Measurements from ENCODE around the gene TEX264. TPM values are rescaled to one million over a fixed set of nuclear protein-coding genes. Genes with fewer than 3 reads are reported as not detected.

Gene TEX264
- total and polyA plus RNA-seq, 2 experiments from 2014 or later: 59.6 to 98.7 TPM

DNA sequence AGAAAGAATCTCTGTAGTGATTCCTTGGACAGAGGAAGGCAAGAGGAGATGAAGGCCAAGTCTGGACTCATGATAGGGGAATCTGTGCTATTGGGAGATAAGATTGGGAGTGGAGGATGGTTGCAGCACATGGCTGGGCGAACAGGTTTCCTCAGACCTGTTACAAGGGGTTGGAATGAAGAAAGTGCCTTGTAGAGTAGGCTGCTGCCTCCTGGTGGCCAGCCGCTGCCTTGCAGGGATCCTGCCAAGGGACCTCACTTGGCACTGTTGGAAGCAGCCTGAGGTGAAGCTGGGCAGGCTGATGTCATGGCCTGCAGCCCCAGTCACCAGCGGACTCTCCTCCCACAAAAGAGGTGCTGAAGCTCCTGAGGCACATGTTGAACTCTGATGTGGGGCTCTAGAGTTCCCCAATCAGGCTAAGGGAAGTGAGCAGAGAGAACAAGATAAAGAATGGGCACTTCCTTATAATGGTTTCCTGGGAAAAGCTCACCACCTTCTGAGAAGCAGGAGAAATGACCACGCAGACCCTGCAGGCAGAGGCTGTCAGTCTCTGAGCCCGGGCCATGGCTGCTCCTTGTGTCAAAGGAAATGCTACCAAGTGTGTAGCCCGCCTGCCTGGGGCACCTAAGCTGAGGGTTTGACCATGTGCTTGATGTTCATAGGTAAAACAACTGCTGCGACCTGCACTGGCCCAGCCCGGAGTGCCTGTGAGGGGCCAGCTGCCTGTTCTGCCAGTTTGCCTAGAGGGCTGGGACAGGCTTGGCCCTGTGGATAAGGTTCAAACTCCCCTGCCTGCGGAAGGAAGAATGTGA is 1.6 kb upstream of the TEX264 start:
- H4K20me1 ChIP-seq (ENCODE audit: insufficient read depth, poor library complexity, severe bottlenecking): no peaks in the 10 kb centered on the region
- H2AFZ ChIP-seq: no peak overlapping the region
- H3K27me3 ChIP-seq: no peaks in the 10 kb centered on the region
- no peak overlapping the region for H3K27ac ChIP-seq
- peaks cover 18% of the 10 kb centered on the region for H3K79me2 ChIP-seq
- peaks cover 13% of the 10 kb centered on the region for H3K4me1 ChIP-seq (ENCODE audit: insufficient read depth)
- H3K4me2 ChIP-seq: no peak overlapping the region
- no peaks in the 10 kb centered on the region for H3K36me3 ChIP-seq (replicated peaks; ENCODE audit: insufficient read depth, low read depth)
- H3K9me3 ChIP-seq (ENCODE audit: low read depth): no peaks in the 10 kb centered on the region
- WGBS (ENCODE audit: low lambda C conversion rate, missing lambda C conversion rate): 64% methylated on average over 9 of the region's 9 CpGs
- H3K9me2 ChIP-seq (replicated peaks; ENCODE audit: insufficient read depth): no peaks in the 10 kb centered on the region
- DNase-seq (ENCODE audit: low spot score): peak; percentile 93
- H3K4me3 ChIP-seq: no peak overlapping the region
- TF ChIP-seq EZH2 (IDR thresholded peaks at IDR 0.05; ENCODE audit: borderline replicate concordance): no peak
- peak; percentile 97 for TF ChIP-seq CTCF (IDR thresholded peaks at IDR 0.05; ENCODE audit: poor library complexity)
- TF ChIP-seq EZH2phosphoT487 (IDR thresholded peaks at IDR 0.05; ENCODE audit: low read depth, severe bottlenecking, unreplicated experiment): no peak

DNA sequence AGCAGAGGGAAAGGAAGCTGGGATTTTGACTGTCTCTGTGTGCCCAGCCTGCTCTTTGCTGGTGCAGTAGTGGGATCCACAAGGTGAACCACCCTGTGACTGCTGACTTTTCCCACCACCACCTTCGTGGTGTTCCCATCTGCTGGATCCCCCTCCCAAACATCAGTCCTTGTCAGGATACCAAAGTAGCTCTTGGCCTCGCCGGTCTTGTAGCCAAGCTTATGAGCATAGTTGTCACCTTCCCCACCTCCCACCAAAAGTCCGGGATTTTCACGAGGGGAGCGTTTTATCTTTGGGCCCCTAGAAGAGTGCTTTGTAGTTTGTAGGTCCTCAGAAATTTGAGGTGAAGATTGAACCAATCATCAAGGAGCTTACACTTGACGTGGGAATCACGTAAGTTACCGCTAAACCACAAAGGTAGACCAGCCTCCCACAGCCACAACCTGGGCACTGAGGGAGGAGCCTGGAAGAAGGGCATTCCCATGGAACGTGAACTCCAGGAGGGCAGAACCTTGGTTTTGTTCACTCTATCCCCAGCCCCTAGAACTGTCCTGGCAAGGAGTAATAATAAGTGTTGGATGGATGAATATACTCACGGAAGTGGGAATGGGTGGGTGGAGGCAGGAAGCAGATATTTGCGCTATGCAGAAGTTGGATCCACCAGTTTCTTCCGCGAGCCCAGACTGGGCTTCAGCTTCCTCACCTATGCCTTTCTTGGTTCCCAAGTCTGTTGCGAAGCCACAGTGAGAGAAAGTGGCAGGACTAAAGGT is 814 bp upstream of the TEX264 start:
- peak overlapping the region; percentile 94 for H3K4me2 ChIP-seq
- H3K4me1 ChIP-seq (ENCODE audit: insufficient read depth): peaks cover 13% of the 10 kb centered on the region
- peaks cover 18% of the 10 kb centered on the region for H3K79me2 ChIP-seq
- TF ChIP-seq CTCF (IDR thresholded peaks at IDR 0.05; ENCODE audit: poor library complexity): no peak
- no peak for TF ChIP-seq EZH2 (IDR thresholded peaks at IDR 0.05; ENCODE audit: borderline replicate concordance)
- no peak for TF ChIP-seq EZH2phosphoT487 (IDR thresholded peaks at IDR 0.05; ENCODE audit: low read depth, severe bottlenecking, unreplicated experiment)
- no peaks in the 10 kb centered on the region for H4K20me1 ChIP-seq (ENCODE audit: insufficient read depth, poor library complexity, severe bottlenecking)
- no peak for DNase-seq (ENCODE audit: low spot score)
- H3K36me3 ChIP-seq (replicated peaks; ENCODE audit: insufficient read depth, low read depth): no peaks in the 10 kb centered on the region
- no peaks in the 10 kb centered on the region for H3K9me2 ChIP-seq (replicated peaks; ENCODE audit: insufficient read depth)
- no peak overlapping the region for H2AFZ ChIP-seq
- no peaks in the 10 kb centered on the region for H3K9me3 ChIP-seq (ENCODE audit: low read depth)
- no peaks in the 10 kb centered on the region for H3K27me3 ChIP-seq
- H3K27ac ChIP-seq: peak overlapping the region; percentile 42
- no peak overlapping the region for H3K4me3 ChIP-seq
- WGBS (ENCODE audit: low lambda C conversion rate, missing lambda C conversion rate): 88% methylated on average over 15 of the region's 15 CpGs

- peak overlapping the region; percentile 95 for H2AFZ ChIP-seq
- H3K27ac ChIP-seq: peak overlapping the region; percentile 90
Observed at GRCh38 chr3:51671734-51672475, 853 bp downstream of the TEX264 start.

More at GRCh38 chr3:51671734-51672475, 853 bp downstream of the TEX264 start:
- TF ChIP-seq EZH2 (IDR thresholded peaks at IDR 0.05; ENCODE audit: borderline replicate concordance): no peak
- no peak for TF ChIP-seq CTCF (IDR thresholded peaks at IDR 0.05; ENCODE audit: poor library complexity)
- TF ChIP-seq EZH2phosphoT487 (IDR thresholded peaks at IDR 0.05; ENCODE audit: low read depth, severe bottlenecking, unreplicated experiment): no peak
- no peaks in the 10 kb centered on the region for H4K20me1 ChIP-seq (ENCODE audit: insufficient read depth, poor library complexity, severe bottlenecking)
- H3K79me2 ChIP-seq: peaks cover 21% of the 10 kb centered on the region
- peak; percentile 83 for DNase-seq (ENCODE audit: low spot score)
- H3K27me3 ChIP-seq: no peaks in the 10 kb centered on the region
- peaks cover 13% of the 10 kb centered on the region for H3K4me1 ChIP-seq (ENCODE audit: insufficient read depth)
- H3K9me3 ChIP-seq (ENCODE audit: low read depth): no peaks in the 10 kb centered on the region
- H3K4me3 ChIP-seq: peak overlapping the region; percentile 84
- H3K4me2 ChIP-seq: peak overlapping the region; percentile 94
- H3K36me3 ChIP-seq (replicated peaks; ENCODE audit: insufficient read depth, low read depth): no peaks in the 10 kb centered on the region
- H3K9me2 ChIP-seq (replicated peaks; ENCODE audit: insufficient read depth): no peaks in the 10 kb centered on the region
- WGBS (ENCODE audit: low lambda C conversion rate, missing lambda C conversion rate): 13% methylated on average over 39 of the region's 40 CpGs
